HuH-7.5 (cell line): ENCODE data around the gene ZNRF3.
"Not testable (repeated sequence)": the region's sequence is repeated elsewhere in the genome, so short reads cannot be mapped to it uniquely, and the experiment has no call there.

Experiments used
- DNase-seq: peaks from one replicate; pipeline ENCODE4 v3.0.0; 2011; ENCODE audit warnings: low spot score

Gene ZNRF3

DNA sequence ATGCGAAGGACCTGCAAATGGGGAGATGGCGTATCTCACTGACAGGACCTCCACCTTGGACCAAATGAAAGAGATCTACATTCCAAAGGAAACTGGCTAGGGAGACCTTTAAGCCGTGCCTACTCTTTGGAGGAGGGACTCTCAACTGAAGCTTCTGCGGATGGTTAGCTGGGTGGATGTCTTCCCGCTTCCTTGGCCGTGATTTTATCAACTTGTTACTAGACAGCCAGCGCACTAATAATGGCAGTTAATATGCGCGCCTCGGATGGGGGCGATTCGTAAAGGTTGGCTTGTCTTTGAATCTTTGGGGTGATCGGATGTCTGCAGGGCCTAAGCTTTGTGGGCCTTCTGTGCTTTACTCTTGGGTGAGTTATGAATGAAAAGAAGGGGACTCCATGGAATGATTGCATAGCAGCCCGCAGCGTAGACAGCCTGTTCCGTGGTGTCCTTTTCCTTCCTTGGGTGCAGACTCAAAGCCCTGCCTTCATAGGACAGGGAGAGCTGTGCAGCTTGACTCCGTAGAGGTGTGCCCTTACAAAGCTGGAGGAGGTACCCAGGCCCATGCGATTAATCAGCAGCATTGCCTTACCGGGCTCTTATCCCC lies 1.5 kb downstream of the ZNRF3 start:
- peak; percentile 45 for DNase-seq

DNA sequence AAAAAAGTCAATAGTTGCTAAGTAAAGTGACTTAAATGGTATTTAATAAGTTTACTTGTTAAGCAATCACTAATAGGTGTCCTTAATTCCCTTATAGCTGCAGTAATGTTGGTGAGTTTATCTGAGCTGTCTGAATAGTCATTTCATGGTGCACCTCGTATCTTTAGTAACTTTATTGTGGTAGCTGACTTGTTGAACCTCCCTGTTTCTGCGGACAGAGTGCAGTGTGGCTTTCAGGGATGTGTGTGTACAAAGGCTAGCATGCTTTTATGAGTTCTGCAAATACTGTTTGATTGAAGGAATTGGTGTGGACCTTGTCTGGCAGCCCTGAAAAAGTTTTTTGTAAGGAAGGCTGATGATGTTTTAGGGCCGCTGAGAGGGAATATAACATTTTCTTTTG lies 2.6 kb downstream of the ZNRF3 start:
- peak; percentile 34 for DNase-seq

GRCh38 chr22:28886679-28887078 lies 3.3 kb downstream of the ZNRF3 start:
- not testable (repeated sequence) for DNase-seq

DNA sequence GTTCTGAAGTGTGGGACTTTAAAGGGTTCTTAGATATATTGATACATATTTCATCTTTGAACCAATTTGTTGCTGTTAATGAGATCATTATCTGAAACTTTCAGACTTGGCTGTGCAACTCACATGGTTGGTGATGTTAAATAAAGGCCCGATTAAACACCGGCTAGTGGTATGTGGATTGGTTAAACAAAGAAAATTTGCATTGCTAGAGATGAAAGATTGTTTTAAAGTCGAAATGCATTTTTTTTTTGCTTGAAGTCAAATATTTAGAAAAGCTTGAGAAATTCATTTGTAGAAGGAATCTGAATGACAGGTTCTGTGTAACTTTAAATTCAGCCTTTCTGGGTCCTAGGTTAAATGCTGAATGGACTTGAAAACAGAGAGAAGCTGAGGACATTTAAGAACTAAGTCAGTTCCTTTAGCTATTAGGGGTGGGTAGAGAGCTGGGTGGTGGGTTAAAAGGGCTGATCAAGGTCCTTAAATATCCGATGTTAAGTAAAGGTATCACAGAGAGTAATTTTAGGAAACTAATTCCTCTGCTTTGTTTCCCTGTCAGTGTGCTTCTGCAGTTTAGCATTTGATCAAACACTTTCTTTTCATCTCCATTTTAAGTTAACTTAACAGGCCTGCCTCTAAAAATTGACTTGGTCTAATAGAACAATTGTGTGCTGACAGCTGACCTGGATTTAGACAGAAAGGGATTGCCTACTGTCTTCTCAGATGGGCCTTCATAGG lies 4.5 kb downstream of the ZNRF3 start:
- DNase-seq, result no peak

DNA sequence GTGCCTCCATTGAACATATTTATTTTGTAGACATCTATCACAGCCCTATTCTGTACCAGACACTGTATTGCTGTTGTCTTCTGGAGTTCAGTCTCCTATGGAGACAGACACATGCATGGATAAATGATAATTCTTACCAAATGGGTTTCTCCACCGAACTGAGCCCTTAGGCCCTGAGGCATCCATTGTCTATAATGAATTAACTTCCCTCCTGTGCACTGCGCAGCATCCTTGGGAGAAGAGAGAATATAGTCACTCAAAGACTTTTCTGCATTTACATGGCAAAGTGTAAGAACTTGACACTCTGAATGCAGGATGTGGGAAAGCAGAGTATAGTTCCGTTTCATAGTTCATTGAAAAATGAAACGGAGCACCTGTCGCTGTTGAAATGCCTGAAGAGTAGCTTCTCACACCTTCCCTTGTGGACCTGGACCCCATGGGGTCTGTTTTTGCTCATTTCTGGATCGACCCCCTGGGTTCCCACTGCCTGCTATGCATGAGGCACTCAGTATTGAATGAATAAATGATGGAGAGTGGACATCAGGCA lies 6.2 kb downstream of the ZNRF3 start:
- DNase-seq, result no peak

GRCh38 chr22:28891156-28891733 lies 7.9 kb downstream of the ZNRF3 start:
- DNase-seq, result no peak

DNA sequence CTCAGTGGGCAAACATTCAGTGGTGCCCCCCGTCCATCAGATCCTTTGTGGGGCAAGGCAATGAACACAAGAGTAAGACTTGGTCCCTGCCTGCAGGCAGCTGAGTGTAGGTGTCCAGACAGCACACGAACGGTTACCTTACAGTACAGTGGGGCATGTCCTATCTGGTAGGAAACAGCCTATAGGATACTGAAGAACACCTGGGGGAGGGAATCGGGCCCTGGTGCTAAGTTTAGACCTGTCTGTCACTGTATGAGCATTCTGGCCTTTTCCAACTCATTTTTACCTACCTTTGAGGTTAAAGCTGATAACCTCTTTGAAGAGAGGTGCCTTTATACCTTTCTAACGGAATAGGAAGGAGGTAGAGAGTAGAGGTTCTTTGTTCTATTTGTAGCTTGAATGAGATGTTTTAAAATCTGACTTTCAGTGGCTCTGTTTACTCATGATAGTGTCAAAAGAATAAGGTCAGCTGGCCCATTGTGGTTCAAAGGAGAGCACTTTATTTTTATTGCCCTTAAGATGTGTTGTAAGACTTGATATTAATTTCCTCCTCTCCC lies 8.9 kb downstream of the ZNRF3 start:
- peak; percentile 49 for DNase-seq

DNA sequence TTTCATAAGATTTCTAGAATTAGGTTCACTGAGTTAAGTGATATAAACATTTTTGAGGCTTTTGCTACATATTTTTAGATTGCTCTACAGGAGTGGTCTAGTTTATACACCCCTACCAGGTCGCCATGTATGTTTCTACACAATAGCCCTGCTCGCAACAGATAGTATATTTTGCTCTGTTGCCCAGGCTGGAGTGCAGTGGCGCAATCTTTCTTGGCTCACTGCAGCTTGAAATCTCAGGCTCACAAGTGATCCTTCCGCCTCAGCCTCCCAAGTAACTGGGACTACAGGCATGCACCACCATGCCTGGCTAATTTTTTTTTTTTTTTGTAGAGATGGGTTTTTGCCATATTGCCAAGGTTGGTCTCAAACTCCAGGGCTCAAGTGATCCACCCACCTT lies 10.4 kb downstream of the ZNRF3 start:
- no peak for DNase-seq

DNA sequence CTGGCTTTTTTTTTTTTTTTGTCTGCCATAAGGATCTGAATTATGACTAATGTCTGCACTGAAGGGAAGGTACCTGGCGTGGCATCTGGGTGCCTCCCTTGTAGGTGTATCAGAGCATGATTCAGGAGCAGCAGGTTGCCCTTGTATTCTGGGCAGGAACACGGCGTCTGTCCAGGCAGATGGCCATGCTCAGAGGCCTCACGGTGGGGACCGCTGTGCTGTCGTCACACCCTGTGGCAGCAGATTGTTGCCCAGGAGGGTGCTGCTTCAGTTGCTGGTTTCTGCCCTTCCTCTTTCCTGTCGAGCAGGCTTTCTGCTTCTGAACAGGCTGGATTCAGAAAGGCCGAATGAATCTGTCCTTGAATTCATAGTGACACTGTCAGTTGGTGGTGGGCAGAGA lies 11.0 kb downstream of the ZNRF3 start:
- no peak for DNase-seq

- DNase-seq, result no peak
Measured at GRCh38 chr22:28894807-28895206, 11.4 kb downstream of the ZNRF3 start.

GRCh38 chr22:28896611-28897010 lies 13.2 kb downstream of the ZNRF3 start:
- no peak for DNase-seq

DNA sequence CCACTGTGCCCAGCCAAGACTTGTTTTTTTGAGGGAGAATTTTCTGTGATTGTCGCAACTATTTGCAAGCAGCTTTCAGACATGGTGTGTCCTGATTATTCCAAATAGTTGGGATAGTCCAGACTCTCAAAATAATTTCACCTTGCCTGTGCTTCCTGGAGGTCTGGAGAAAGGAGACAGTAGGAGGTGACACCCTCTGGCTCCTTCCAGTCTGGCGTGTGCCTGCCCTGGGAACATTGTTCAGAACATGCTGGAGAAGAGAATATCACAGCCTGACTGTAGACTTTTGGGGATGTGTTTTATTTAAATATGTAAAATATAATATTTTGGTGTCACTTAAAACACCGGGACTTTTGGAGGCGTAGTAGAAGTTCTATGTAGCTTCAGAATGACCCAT lies 14.9 kb downstream of the ZNRF3 start:
- DNase-seq, result no peak

- DNase-seq, result no peak
Measured at GRCh38 chr22:28899199-28899853, 16.0 kb downstream of the ZNRF3 start.

GRCh38 chr22:28900379-28900925 lies 17.1 kb downstream of the ZNRF3 start:
- no peak for DNase-seq

- no peak for DNase-seq
Measured at GRCh38 chr22:28902490-28902889, 19.1 kb downstream of the ZNRF3 start.

GRCh38 chr22:28903080-28903479 lies 19.7 kb downstream of the ZNRF3 start:
- DNase-seq, result no peak

DNA sequence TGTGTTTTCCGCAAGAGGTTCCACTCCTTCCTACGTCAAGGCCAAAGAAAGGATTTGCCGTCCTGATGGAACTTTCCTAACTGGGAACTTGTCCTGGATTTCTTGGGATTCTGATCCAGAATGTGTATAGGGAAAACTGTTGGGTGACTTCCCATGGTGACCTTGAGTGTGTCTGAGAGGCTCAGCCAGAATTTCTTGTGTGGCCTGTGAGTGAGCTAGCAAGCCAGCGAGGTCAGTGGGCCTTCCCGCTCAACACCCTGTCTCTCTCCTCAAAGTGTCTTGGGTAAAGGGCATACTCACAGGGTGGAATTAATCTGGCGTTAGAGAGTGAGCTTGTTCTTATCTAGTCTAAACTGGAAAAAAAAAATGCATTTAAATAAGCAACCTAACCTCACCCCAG lies 20.4 kb downstream of the ZNRF3 start:
- no peak for DNase-seq

DNA sequence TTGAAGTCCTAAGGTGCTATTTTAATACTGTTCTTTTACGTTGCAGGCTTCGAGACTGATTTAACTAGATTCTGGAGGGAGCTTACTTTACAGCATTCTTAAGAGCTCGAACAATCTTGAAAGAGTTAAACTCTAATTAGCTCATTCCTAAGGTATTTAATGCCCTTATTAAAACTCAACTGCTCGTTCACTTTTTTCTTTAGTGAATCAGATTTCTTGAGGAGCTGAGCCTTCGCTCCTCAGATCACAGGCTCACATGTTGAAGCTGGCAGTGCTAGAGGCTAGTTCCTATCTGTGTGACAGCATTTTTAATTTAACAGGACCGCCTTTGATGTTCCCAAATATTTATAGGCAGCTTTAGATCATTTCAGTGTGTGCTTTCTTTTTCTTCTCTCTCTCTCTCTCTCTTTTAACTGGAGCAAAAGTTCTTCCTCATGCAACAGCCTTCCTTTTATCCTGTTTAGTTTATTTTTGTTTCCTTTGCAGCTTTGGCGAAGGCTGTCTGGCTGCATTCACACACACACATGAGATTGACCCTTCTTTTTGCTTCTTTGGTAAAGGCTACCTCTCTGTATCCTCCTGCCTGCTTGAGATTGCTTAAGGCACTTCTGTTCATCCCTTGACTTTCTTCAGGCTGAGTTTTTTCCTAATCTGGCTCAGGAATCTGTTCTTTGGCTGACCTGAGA lies 21.0 kb downstream of the ZNRF3 start:
- DNase-seq, result no peak

DNA sequence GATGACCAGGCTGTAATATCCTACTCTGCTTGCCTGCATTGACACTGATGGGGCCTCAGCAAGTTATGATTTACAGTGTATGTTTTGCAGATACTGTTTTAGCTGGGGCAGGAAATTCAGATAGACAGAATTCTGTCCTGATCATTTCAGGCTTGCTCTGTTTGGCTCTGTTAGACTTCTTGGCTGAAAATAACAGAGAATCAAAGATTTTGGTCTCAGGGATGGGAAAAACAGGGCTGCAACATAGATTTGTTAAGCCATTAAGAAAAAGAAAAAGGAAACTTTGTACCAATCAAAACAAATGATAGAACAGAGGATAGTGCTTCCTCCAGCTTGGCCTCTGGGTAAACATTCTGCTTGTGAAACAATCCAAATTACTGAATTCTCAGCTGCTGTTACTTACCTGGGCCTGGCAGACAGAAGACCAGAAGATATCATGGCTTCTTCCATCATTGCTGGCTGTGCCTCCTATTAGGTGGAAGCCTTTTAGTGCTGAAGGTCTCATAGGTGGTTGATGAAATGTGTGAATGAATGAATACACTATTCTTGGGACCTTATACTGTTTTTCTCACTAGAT lies 22.0 kb downstream of the ZNRF3 start:
- DNase-seq, result no peak

- no peak for DNase-seq
Measured at GRCh38 chr22:28906312-28906711, 22.9 kb downstream of the ZNRF3 start.

DNA sequence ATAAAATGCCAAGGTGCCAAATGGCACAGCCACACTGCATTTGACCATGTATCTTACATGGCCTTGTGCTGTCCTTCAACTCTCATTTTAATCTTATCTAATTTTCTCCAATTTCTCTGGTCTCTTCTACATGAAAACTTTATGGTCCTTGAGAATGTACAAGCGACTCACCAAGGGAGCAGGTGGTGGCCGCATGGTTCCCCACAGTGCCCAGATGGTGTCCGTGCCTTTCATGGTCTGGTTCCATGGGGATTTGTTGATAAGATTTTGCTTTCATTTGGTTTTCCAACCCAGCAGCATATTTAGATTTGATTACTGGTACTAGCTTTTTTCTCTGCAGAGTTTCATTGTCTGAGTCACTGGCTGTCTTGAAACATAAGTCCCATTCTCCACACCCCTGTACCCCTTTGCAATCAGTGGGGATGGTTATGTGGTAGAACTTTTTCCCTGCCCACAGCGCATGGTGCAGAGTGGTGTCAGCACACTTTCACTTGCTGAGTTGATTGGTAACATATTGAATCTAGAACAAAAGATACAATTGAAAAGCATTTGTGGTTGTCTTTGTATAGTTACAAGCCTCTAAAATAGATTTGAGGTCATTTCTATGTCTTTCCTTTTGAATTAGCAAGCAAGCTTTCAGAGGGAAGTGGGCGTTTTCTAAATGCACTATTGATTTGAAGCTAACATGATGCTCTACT lies 24.1 kb downstream of the ZNRF3 start:
- no peak for DNase-seq
